Hematopoietic multipotent progenitor cell treated with erythropoietin and hydrocortisone succinate and interleukin-3 and kit ligand, for 6 days (in vitro differentiated cells): Measurements from ENCODE around the gene ARMC5.
"Not testable (repeated sequence)": the region's sequence is repeated elsewhere in the genome, so short reads cannot be mapped to it uniquely, and the experiment has no call there.

Source experiments
- DNase-seq: peaks from one replicate; pipeline ENCODE4 v3.0.0-alpha.2; 2015

The ARMC5 gene

DNA sequence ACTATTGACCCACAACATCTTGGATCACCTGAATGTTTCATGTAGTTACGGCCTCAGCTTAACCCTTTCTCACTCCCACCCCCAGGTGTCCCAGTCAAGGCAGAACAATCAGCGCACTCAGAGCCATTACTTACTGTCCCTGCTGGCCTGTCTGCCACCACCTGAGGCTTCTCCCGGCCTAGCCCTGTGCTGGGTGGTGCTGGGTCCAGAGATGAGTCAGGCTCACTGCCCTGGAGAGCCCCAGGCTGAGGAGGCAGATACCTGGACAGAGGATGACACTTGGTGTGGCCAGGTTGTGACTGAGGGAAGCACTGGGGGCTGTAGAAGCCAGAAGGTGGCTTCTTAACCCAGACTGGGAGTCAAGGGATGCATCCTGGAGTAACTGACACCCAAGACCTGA, 19.7 kb downstream of the ARMC5 start:
- no peak for DNase-seq

DNA sequence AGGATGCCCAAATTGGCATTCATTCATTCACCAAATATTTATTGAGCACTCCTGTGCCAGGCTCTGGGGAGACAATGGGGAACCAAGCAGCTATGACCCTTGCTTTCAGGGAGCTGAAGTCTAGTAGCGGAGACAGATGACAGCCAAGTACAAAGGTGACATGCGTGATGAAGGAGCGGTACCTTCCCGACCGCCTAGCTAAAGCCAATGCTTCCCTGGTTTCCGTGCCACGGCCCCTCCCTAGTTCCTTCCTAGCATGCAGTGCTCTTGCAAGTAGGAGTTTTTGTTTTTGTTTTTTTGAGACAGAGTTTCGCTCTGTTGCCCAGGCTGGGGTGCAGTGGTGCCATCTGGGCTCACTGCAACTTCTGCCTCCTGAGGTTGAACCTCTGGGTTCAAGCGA, 20.4 kb downstream of the ARMC5 start:
- DNase-seq: no peak

DNA sequence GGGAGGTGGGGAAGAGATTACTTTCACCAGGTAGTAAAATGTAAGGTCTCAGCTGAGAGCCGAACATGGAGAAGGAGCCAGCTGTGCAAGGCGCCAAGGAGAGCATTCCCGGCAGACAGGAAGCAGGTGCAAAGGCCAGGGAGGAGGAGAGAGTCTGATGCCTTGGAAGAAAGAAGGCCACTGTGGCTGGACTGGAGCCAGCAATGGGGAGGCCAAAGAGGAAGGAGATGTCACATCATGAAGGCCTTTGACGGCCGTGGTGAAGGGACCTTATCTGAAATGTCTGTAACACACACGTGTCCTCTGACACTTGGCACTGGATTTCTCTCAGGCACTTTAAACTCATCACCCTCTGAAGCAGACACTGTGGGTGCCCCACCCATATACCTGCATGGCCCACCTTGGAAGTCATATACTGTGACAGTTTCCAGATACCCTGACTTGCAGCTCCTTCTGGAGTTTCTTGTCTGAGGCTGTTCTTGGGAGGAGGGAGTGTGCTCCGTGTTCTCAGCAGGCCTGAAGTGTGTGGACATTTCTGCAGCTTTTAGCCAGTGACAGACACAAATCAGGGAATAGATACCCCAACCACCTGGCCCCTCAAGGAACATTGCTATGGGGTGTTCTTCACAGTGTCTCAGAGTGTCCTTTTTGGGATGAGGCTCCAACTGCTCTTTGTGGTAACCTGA, 21.7 kb downstream of the ARMC5 start:
- DNase-seq: peak; percentile 65

DNA sequence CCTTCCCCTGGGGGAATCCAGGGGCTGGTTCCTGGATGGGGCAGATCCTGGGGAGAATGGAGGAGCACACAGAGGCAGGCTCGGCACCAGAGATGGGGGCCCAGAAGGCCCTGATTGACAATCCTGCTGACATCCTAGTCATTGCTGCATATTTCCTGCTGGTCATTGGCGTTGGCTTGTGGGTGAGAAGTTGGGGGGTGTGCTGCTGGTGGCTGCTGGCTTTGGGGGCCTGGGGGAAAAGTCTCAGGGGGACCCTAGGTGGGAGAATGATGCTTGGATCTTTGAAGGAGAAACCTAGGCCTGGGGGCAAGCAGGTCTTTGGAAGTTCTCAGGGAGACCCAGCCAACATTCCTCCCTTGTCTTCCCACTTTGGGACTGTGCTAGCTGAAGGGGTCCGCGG, 23.8 kb downstream of the ARMC5 start, which contains the start of gene SLC5A2:
Gene SLC5A2, plus strand, starts transcription at position 43 of the 400 bp plus-strand sequence. Its CDS starts 14 bp downstream, at position 57.
- no peak for DNase-seq

DNA sequence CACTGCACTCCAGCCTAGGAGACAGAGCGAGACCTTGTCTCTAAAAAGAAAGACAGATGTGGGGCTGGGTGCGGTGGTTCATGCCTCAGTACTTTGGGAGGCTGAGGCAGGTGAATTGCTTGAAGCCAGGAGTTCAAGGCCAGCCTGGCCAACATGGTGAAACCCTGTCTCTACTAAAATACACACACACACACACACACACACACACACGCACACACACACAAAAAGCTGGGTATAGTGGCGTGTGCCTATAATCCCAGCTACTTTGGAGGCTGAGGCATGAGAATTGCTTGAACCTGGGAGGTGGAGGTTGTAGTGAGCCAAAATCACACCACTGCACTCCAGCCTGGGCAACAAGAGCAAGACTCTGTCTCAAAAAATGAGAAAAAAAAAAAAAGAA, 24.7 kb downstream of the ARMC5 start:
- DNase-seq: not testable (repeated sequence)

DNA sequence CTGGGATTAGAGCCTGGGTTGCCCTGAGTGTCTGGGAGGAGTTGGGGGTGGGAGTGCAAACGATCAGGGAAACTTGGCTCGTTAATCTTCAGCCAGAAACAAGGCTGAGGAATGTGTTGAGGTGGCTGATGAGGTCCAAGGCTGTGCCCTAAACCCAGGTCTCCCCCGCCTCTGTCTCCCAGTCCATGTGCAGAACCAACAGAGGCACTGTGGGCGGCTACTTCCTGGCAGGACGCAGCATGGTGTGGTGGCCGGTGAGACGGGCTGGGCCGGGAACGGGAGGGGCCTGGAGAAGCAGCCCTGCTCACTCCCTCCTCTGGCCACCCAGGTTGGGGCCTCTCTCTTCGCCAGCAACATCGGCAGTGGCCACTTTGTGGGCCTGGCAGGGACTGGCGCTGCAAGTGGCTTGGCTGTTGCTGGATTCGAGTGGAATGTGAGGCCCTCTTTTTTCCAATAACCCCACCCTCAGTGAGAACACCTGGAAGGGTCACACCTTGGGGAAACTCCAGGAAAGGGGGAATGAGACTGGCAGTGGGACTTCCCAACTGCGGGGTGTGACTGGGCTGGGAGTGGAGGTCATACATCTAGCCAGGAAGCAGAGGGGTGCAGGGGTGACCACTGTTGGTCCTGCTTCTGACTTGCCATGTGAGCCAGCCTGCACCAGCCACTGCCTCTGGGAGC, 25.3 kb downstream of the ARMC5 start:
- DNase-seq: no peak

DNA sequence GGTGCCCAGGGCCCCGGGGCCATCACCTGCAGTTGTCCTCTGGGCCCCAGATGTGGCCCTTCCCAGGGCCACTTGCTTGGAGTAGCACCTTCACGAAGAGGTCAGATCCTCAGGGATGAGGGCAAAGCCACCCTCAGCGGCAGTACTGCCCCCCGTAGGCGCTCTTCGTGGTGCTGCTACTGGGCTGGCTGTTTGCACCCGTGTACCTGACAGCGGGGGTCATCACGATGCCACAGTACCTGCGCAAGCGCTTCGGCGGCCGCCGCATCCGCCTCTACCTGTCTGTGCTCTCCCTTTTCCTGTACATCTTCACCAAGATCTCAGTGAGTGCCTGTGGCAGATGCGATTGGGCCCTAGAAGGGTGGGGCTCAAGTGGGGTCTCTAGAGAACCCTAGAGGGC, 26.3 kb downstream of the ARMC5 start:
- no peak for DNase-seq

DNA sequence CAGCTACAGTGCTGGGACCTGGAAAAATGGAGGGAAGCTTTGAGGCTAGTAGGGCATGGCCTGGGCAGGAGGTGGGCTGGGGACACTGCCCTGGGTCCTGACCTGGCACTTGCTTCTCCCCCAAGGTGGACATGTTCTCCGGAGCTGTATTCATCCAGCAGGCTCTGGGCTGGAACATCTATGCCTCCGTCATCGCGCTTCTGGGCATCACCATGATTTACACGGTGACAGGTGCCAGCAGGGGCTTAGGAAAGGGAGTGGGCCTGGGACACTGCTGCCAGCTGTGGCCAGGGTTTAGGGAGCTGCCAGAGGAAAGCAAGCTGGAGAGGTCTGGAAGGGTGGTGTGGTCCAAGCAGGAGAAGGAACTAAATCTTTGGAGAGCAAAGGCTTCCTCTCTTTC, 26.7 kb downstream of the ARMC5 start:
- no peak for DNase-seq

DNA sequence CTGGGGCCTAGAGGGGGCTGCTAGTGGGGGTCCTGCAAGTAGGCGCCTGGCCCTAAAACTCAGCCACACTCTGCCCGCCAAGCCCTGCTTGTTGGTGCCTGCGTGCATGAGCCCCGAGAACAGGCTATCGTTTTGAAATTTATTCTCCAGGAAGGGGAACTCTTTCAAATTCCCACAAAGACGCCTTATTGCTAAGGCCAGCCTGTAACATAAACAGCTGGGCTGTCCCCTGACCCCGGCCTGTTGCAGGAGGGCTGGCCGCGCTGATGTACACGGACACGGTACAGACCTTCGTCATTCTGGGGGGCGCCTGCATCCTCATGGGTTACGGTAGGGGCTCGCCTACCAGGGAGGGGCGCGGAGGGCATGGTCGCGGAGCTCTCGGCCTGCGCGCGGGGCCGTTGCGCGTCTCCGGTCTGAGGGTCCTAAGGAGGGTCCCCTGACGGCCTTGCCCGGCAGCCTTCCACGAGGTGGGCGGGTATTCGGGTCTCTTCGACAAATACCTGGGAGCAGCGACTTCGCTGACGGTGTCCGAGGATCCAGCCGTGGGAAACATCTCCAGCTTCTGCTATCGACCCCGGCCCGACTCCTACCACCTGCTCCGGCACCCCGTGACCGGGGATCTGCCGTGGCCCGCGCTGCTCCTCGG, 27.9 kb downstream of the ARMC5 start:
- DNase-seq: no peak

DNA sequence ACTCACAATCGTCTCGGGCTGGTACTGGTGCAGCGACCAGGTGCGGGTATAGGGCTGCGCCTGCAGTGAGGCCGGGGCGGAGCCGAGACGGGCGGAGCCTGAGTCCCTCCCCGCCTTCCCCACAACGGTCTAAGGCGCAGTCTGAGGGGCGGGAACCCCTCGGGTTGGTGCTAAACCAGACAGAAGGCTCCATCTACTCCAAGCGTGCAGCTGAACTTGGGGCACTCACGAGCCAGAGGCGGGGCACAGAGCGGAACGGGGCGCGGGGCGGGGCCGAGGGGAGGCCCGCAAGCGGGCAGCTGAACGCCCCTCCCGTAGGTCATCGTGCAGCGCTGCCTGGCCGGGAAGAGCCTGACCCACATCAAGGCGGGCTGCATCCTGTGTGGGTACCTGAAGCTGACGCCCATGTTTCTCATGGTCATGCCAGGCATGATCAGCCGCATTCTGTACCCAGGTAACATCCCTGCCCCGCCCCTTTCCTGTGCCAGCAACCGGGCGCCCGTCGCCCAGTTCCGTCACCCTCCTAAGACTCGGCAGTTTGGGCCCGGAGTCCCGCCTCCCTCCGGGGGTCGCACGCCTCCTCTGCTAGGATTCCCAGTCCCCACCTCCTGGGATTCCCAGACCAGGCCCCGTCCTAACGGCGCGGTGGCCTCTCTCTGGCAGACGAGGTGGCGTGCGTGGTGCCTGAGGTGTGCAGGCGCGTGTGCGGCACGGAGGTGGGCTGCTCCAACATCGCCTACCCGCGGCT, 28.6 kb downstream of the ARMC5 start:
- peak; percentile 89 for DNase-seq

DNA sequence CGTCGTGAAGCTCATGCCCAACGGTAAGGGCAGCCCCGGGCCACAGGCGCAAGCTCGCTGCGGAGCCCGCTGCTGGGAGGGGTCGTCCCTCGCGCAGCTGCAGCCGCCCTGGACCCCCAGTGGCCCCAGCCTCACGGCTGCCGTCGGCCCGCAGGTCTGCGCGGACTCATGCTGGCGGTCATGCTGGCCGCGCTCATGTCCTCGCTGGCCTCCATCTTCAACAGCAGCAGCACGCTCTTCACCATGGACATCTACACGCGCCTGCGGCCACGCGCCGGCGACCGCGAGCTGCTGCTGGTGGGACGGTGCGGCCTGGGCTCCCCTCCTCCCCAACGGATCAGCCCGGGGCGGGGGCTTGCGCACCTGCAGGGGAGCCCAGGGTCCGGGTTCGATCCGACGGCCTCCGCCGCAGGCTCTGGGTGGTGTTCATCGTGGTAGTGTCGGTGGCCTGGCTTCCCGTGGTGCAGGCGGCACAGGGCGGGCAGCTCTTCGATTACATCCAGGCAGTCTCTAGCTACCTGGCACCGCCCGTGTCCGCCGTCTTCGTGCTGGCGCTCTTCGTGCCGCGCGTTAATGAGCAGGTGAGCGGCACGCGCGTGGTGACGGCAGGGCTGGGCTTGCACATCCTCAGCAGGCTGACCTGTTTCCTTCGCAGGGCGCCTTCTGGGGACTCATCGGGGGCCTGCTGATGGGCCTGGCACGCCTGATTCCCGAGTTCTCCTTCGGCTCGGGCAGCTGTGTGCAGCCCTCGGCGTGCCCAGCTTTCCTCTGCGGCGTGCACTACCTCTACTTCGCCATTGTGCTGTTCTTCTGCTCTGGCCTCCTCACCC, 29.4 kb downstream of the ARMC5 start:
- DNase-seq: no peak

DNA sequence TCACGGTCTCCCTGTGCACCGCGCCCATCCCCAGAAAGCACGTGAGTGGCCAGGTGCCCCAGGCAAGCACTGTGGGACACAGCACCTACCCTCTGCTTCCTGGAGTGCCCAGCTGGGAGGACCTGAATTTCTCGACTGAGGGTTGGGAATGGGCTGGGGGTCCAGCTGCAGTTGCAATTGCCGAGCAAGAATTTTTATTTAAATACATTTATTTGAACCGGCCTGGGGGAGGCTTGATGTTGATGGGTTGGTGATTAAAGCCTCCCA, 29.9 kb downstream of the ARMC5 start:
- no peak for DNase-seq

DNA sequence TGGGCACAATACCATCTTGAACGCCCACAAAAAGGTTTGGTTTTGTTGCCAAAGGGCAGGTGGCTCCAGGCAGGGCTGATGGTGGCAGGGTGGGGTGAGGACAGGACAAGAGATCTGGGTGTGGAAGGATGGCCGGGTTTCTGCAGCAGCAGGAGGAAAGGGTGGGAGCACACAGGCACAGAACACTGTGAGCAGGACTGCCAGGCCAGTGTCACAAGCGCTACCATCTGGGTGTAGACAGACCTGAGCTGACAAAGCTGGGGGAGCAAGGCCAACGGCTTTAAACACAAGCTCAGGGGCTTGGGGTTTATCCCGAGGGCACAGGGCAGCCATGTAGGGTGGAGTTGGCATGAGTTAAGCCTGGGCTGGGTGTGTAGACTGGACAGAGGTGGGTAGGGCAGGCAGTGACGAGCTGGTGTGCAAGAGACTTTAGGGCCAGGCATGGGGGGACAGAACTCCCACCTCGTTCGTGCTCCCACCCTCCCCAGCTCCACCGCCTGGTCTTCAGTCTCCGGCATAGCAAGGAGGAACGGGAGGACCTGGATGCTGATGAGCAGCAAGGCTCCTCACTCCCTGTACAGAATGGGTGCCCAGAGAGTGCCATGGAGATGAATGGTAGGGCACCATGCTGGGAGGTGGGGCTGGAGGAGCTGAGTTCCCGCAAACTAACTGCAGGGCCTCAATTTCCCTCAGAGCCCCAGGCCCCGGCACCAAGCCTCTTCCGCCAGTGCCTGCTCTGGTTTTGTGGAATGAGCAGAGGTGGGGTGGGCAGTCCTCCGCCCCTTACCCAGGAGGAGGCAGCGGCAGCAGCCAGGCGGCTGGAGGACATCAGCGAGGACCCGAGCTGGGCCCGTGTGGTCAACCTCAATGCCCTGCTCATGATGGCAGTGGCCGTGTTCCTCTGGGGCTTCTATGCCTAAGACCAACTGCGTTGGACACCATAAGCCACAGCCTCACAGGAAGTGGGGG, 30.6 kb downstream of the ARMC5 start:
- no peak for DNase-seq

DNA sequence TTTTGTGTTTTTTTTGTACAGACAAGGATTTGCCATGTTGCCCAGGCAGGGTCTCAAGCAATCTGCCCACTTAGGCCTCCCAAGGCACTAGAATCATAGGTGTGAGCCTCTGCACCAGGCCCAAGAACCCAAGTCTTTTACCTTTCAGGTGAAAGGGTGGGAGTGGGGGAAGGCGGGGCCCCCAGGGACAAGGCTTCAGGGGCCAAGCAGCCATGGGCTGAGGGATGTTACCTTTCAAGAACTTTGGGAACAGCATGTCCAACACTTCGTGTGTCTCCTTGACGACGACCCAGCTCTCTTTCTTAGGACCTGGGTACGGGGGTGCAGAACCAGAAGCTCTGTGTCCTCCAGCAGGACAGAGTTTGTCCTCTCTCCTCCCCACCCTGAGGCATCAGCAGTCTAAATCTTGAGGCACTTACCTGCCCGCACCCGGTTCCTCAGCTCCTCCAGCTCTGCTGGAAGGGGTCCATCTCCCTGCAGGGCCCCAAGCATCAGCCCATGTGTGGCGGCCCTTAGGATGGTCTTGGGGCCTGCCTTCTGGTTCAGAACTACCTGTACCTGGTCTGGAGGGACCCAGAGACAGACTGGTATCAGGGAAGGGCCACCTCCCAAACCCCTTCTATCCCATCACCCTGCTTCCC, 32.6 kb downstream of the ARMC5 start:
- DNase-seq: no peak

DNA sequence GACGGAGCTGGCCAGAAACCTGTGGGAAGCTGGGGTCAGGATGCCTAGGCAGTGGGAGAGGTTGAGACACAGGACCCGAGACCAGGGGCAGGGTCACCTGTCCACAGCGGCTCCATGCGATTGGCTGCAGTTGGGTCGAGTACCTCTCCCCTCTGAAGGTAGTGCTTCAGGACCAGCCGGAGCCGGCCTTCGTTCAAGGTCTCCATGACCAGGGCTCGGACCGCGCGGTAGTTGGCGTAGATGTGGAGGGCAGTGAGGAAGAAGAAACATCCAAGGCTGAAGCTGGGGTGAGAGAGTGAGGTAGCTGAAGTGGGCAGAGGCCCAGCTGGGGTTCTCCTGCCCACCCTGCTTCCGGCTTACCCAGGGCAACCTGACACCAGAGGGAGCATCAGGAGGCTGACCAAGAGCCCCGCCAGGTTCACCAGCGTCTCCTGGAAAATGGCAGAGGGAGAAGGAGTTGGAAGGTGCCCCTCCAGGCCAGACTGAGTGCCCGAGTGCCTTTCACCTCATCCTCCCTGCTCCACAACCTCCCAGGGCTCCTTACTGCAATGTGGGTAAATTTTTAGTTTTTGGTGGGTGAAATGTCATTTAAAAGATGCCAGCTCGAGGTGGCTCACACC, 34.3 kb downstream of the ARMC5 start:
- no peak for DNase-seq

DNA sequence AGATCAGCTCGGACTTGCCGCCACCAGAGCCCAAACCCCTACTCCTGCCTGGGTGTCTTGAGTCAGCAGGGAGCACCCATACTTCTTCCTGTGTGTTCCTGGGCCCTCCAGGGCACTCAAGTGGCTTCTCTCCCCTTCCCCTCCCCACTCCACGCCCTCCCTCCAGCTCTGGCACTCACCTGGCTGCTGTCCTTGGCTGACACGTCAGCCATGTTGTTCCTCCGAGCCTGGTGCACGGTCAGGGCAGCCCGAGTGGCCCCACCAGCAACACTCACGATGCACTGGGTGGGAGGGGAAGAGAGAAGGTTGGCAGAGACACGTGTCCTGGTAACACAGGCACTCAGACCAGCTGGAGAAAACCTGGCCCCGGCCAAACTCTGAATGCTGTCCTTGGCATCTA, 37.4 kb downstream of the ARMC5 start:
- DNase-seq: no peak

DNA sequence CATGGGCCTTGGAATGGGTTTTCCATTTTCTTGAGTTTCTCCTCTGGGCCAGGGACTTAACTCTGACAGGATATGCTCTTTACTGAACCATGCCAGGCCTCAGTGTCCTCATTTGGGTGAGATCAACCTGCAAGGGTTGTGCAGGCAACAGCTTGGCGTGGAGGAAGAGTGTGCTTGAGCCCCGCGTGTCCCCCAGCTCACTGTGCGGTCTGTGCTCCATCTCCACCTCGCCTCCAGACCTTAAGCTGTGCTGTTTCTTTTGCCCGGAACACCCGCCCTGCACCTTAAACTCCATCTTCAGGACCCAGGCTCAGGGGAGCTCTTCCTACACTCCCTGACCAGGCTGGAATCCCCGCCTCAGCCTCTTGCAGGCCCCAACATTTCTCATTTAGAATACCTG, 39.2 kb downstream of the ARMC5 start:
- no peak for DNase-seq

DNA sequence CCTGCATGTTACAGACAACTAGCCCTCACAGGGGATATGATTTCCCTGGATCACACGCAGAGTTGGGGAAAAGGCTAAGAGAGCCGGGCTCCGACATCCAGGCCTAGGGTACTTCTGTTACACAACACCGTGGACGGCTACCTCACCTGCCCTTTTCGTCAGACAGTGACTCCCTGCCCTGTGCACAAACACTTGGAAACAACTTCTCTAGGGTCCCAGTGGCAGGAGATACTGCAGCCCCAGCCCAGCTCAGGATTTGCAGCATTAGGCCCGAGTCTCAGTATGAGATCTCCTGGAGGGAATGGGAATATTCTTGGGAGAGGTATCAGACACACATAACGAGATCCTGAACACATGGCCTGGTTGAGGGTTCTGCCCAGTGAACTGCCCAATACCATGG, 40.6 kb downstream of the ARMC5 start:
- DNase-seq: no peak

DNA sequence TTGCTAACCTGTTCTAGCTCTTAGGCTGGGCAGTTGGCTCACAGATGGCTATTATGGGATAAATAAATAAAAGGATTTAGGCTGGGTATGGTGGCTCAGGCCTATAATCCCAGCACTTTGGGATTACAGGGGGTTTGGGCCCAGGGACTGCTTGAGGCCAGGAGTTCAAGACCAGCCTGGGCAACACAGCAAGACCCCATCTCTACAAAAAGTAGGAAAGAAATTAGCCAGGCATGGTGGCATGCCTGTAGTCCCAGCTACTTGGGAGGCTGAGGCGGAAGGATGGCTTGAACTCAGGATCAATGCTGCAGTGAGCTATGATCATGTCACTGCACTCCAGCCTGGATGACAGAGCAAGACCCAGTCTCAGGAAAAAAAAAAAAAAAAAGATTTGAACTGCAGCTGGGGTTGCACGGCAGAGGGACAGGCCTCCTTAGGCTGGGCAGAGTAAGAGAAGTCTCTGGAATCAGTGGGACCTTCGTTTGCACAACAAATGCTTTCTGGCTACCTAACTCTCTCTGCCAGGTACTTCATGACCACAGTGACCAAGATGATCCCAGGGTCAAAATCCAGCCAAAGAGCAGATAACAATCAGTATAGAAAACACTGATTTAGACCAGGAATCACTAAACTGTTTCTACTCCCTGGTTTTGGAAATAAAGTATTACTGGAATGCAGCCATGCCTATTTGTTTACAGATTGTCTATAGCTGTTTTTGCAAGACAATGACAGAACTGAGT, 42.1 kb downstream of the ARMC5 start:
- DNase-seq: no peak

DNA sequence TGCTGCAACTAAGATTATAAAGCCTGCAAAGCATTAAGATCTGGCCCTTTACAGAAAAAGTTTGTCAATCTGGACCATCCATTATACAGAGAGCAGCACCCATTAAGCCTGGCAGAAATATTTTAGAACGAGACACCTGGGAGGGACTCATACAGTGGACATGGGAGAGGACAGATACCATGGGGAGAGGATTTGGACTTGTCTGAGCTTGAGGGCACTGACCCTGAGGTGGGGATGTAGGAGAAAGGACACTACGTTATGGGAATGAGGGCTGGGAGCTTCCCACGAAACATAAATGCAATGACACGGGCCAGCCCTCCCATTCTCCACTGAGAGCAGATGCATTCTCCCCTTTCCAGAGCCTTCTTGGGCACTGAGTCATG, 42.7 kb downstream of the ARMC5 start:
- no peak for DNase-seq
